ENCODE data around the gene RUNX3. TPM values are rescaled to one million over a fixed set of nuclear protein-coding genes. Genes with fewer than 3 reads are reported as not detected.

The RUNX3 gene
- total RNA-seq, 6 experiments from 2014 or later = 0.46 to 3.1 (median 0.84) TPM

GRCh38 chr1:24934310-24935195 lies 4.5 kb upstream of the RUNX3 start:
- ATAC-seq (no peak), DNase-seq (no peak)
- Histone ChIP-seq H3K36me3 (no peaks in the 10 kb centered on the region), H3K4me3 (no peak overlapping the region), H3K9me3 (no peaks in the 10 kb centered on the region), H3K27me3 (peaks cover 5 to 27% of the 10 kb centered on the region in 2 donors), H3K27ac (no peak overlapping the region), H3K4me1 (peaks cover 0 to 12% (median 6%) of the 10 kb centered on the region in 4 donors)
- TF ChIP-seq, protein P1, sequence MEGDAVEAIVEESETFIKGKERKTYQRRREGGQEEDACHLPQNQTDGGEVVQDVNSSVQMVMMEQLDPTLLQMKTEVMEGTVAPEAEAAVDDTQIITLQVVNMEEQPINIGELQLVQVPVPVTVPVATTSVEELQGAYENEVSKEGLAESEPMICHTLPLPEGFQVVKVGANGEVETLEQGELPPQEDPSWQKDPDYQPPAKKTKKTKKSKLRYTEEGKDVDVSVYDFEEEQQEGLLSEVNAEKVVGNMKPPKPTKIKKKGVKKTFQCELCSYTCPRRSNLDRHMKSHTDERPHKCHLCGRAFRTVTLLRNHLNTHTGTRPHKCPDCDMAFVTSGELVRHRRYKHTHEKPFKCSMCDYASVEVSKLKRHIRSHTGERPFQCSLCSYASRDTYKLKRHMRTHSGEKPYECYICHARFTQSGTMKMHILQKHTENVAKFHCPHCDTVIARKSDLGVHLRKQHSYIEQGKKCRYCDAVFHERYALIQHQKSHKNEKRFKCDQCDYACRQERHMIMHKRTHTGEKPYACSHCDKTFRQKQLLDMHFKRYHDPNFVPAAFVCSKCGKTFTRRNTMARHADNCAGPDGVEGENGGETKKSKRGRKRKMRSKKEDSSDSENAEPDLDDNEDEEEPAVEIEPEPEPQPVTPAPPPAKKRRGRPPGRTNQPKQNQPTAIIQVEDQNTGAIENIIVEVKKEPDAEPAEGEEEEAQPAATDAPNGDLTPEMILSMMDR (IDR thresholded peaks at IDR 0.05) = no peak
- TF ChIP-seq POLR2A (IDR thresholded peaks at IDR 0.05) = no peak
- intact Hi-C loops (cut with DNase I) = loop anchor here in 1 of 2 donors (5.0 to 10.0 kb wide), 2 partner anchors 90 to 168 kb away; no protein-coding TSS in a partner anchor
- 42% methylated on average over 16 of the region's 16 CpGs for WGBS (ENCODE audit: insufficient coverage, low coverage, low lambda C conversion rate, missing lambda C conversion rate)

DNA sequence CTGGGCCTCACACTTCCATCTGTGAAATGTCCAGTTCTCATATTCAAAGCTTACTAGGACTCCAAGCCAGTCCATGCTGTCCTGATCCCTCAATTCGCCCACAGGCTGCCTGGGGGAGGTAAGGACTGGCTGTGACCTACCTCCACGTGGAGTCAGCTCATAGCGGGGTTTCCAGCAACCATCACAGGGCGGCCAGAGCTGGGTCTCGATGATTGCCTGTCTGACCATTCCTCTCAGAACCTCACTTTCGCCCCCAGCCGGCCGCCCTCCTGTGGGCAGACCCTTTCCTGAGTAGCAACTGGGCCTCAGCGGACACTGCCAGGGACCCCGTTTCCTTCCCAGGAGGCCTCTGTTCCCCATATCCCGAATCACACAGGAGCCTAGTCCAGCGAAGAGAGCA lies 3.4 kb upstream of the RUNX3 start:
- Histone ChIP-seq H3K9me3 (no peaks in the 10 kb centered on the region), H3K4me3 (no peak overlapping the region), H3K27ac (no peak overlapping the region), H3K27me3 (peaks cover 5 to 38% of the 10 kb centered on the region in 2 donors), H3K4me1 (peaks cover 0 to 12% (median 6%) of the 10 kb centered on the region in 4 donors), H3K36me3 (no peaks in the 10 kb centered on the region)
- ATAC-seq (no peak), DNase-seq (no peak)
- TF ChIP-seq POLR2A (IDR thresholded peaks at IDR 0.05) = no peak
- TF ChIP-seq, protein P1 (IDR thresholded peaks at IDR 0.05) = no peak
- intact Hi-C loops (cut with DNase I) = loop anchor here in 1 of 2 donors (5.0 to 10.0 kb wide), 2 partner anchors 91 to 169 kb away; no protein-coding TSS in a partner anchor
- 52% methylated on average over 5 of the region's 12 CpGs for WGBS (ENCODE audit: insufficient coverage, low coverage, low lambda C conversion rate, missing lambda C conversion rate)

DNA sequence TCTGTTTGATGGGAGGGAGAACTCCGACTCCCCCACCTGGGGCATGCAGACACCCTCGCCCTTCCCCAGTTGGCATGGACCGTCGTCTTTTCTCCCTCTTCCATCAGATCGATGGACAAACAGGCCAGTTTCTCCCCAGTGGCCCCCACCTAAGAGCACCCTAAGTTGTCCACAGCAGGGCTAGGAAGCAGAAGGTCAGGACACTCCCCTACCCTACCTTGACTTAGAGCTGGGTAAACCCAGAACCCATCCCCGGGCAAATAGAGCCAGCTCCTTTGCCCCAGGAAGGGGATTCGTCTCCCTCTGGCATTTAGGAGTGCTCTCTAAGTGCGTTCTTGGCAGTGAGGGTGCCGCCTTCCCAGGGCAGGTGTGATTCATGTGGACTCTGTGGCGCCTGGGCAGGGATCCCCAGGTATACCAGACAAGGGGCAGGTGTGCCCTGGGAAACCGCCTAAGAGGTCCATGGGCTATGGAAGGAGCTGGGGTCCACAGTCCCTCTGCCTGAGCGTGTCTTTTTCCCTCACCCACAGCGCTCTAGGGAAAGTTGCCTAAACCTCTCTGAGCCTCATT lies 2.7 kb upstream of the RUNX3 start:
- TF ChIP-seq, protein P1 (IDR thresholded peaks at IDR 0.05) = no peak
- no peak for TF ChIP-seq POLR2A (IDR thresholded peaks at IDR 0.05)
- Histone ChIP-seq H3K27me3 (peaks cover 5 to 45% of the 10 kb centered on the region in 2 donors), H3K9me3 (no peaks in the 10 kb centered on the region), H3K27ac (no peak overlapping the region), H3K36me3 (no peaks in the 10 kb centered on the region), H3K4me1 (peaks cover 0 to 12% (median 6%) of the 10 kb centered on the region in 4 donors), H3K4me3 (no peak overlapping the region)
- intact Hi-C loops (cut with DNase I) = loop anchor here in 1 of 2 donors (5.0 to 10.0 kb wide), 2 partner anchors 92 to 169 kb away; no protein-coding TSS in a partner anchor
- WGBS (ENCODE audit: insufficient coverage, low coverage, low lambda C conversion rate, missing lambda C conversion rate) = 31% methylated on average over 6 of the region's 13 CpGs
- DNase-seq (no peak), ATAC-seq (no peak)

DNA sequence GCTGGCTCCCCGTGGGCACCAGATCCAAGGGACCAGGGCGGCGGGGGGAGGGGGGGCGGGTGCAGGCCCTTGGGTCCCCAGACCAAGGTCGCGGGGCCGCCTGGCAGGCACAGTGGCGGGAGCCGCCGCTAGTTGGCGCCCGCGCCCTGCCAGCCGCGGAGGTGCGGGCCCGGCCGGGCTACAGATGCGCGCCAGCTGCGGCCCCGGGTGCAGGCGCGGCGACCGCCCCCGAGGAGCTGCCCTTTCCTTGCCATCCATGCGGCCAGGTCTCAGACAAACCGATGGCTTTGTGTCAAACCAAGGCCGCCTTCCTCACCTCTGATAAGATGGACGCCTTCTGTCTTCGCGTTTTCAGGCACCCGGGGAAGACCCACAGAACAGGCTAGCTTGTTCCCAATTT lies 2.2 kb upstream of the RUNX3 start:
- TF ChIP-seq POLR2A (IDR thresholded peaks at IDR 0.05) = no peak
- TF ChIP-seq, protein P1 (IDR thresholded peaks at IDR 0.05) = peak; percentile 44 to 93 (median 78)
- no peaks in the 10 kb centered on the region for H3K36me3 ChIP-seq
- H3K4me1 ChIP-seq = peaks cover 0 to 12% (median 6%) of the 10 kb centered on the region in 4 donors
- peaks cover 5 to 49% of the 10 kb centered on the region in 2 donors for H3K27me3 ChIP-seq
- H3K27ac ChIP-seq = no peak overlapping the region
- H3K9me3 ChIP-seq = no peaks in the 10 kb centered on the region
- H3K4me3 ChIP-seq = peak overlapping the region in 2 of 3 donors; percentile 32 to 35
- ATAC-seq (peak; percentile 67 to 77 (median 74)), DNase-seq (peak in 1 of 3 donors; percentile 61)
- intact Hi-C loops (cut with DNase I) = loop anchor here in 1 of 2 donors (5.0 to 10.0 kb wide), 2 partner anchors 93 to 170 kb away; no protein-coding TSS in a partner anchor
- 6% methylated on average over 6 of the region's 34 CpGs for WGBS (ENCODE audit: insufficient coverage, low coverage, low lambda C conversion rate, missing lambda C conversion rate)
